ENCODE measurements around the gene MTMR1.

DNA sequence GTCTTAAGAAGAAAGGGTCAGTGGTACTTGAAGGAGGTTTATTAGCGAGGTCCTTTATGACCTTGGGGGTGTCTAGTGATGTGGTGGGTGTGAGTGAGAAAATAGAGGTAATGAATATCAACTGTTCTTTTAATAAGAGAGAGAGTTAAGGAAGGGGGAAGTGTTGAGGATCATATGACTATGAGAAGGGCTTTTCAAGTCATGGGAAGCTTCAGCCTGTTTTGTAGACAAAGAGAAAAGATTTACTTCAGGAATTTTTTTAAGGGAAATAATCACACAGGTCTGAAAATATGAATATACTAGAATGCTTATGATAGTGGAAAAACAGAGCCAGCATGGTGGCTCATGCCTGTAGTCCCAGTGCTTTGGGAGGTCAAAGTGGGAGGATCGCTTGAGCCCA is 41.3 kb upstream of the MTMR1 start:
- TF ChIP-seq TEAD1 (CRISPR knock-in tag; IDR thresholded peaks at IDR 0.05) (no peak), ZNF263 (CRISPR knock-in tag; IDR thresholded peaks at IDR 0.05; ENCODE audit: low read depth) (no peak), ELF4 (CRISPR knock-in tag; IDR thresholded peaks at IDR 0.05; ENCODE audit: low read depth) (no peak), NR3C1 (CRISPR knock-in tag; conservative IDR thresholded peaks at IDR 0.05; ENCODE audit: low read depth) (no peak)
- TF ChIP-seq, protein P1, sequence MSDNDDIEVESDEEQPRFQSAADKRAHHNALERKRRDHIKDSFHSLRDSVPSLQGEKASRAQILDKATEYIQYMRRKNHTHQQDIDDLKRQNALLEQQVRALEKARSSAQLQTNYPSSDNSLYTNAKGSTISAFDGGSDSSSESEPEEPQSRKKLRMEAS (CRISPR knock-in tag; IDR thresholded peaks at IDR 0.05) = no peak
- TF ChIP-seq, protein P2, sequence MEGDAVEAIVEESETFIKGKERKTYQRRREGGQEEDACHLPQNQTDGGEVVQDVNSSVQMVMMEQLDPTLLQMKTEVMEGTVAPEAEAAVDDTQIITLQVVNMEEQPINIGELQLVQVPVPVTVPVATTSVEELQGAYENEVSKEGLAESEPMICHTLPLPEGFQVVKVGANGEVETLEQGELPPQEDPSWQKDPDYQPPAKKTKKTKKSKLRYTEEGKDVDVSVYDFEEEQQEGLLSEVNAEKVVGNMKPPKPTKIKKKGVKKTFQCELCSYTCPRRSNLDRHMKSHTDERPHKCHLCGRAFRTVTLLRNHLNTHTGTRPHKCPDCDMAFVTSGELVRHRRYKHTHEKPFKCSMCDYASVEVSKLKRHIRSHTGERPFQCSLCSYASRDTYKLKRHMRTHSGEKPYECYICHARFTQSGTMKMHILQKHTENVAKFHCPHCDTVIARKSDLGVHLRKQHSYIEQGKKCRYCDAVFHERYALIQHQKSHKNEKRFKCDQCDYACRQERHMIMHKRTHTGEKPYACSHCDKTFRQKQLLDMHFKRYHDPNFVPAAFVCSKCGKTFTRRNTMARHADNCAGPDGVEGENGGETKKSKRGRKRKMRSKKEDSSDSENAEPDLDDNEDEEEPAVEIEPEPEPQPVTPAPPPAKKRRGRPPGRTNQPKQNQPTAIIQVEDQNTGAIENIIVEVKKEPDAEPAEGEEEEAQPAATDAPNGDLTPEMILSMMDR (IDR thresholded peaks at IDR 0.05) = no peak

Measured in WTC11 (cell line).